IPS-15b (cell line): ENCODE data around the gene PPP2R3B.
"Not testable (repeated sequence)": the region's sequence is repeated elsewhere in the genome, so short reads cannot be mapped to it uniquely, and the experiment has no call there.

Experiments
- H3K27me3 ChIP-seq: one replicate; pipeline ENCODE4 v1.6.1; 2013; ENCODE audit warnings: low read length; ENCODE audit not compliant: control insufficient read depth, insufficient read depth
- H3K36me3 ChIP-seq: one replicate; pipeline ENCODE4 v1.6.1; 2013; ENCODE audit warnings: low read length; ENCODE audit not compliant: control insufficient read depth, insufficient read depth
- H3K4me1 ChIP-seq: one replicate; pipeline ENCODE4 v1.6.1; 2013; ENCODE audit warnings: mild to moderate bottlenecking, low read length; ENCODE audit not compliant: control insufficient read depth, insufficient read depth
- H3K4me3 ChIP-seq: one replicate; pipeline ENCODE4 v1.5.1; 2013; ENCODE audit warnings: low read depth, low read length
- H3K9ac ChIP-seq: one replicate; pipeline ENCODE4 v1.6.1; 2013; ENCODE audit warnings: low read depth, mild to moderate bottlenecking, low read length
- H3K9me3 ChIP-seq: one replicate; pipeline ENCODE4 v1.6.1; 2013; ENCODE audit warnings: mild to moderate bottlenecking, low read length; ENCODE audit not compliant: control insufficient read depth, insufficient read depth

The PPP2R3B gene

GRCh38 chrX:386768-387575 lies at the start of gene PPP2R3B:
Gene PPP2R3B (minus strand): TSS chrX:386907. CDS start chrX:386691, 216 bp downstream.
- Histone ChIP-seq H3K4me1 (no peaks in the 10 kb centered on the region), H3K27me3 (no peaks in the 10 kb centered on the region), H3K9ac (peak within 1 kb of the TSS; percentile 99), H3K36me3 (no peaks in the 10 kb centered on the region), H3K9me3 (no peaks in the 10 kb centered on the region), H3K4me3 (peak within 1 kb of the TSS; percentile 90)

GRCh38 chrX:435536-436122 lies 48.9 kb upstream of the PPP2R3B start:
- no peak overlapping the region for H3K9ac ChIP-seq
- no peak overlapping the region for H3K4me3 ChIP-seq
- peaks cover 2% of the 10 kb centered on the region for H3K27me3 ChIP-seq
- H3K36me3 ChIP-seq, result no peaks in the 10 kb centered on the region
- no peaks in the 10 kb centered on the region for H3K4me1 ChIP-seq
- H3K9me3 ChIP-seq, result no peaks in the 10 kb centered on the region

- H3K4me1 ChIP-seq, result no peaks in the 10 kb centered on the region
- H3K36me3 ChIP-seq, result no peaks in the 10 kb centered on the region
- H3K9me3 ChIP-seq, result no peaks in the 10 kb centered on the region
- H3K9ac ChIP-seq, result no peak overlapping the region
- H3K4me3 ChIP-seq, result no peak overlapping the region
- H3K27me3 ChIP-seq, result peaks cover 2% of the 10 kb centered on the region
These were observed 48.2 kb upstream of the PPP2R3B start for GRCh38 chrX:434946-435345.

- H3K4me3 ChIP-seq, result no peak overlapping the region
These were observed 47.1 kb upstream of the PPP2R3B start for GRCh38 chrX:433771-434170.

GRCh38 chrX:432666-433065 lies 46.0 kb upstream of the PPP2R3B start:
- not testable (repeated sequence) for H3K9me3 ChIP-seq, H3K9ac ChIP-seq, H3K36me3 ChIP-seq, H3K27me3 ChIP-seq, H3K4me3 ChIP-seq, H3K4me1 ChIP-seq

More at GRCh38 chrX:433771-434170, 47.1 kb upstream of the PPP2R3B start:
- no peaks in the 10 kb centered on the region for H3K36me3 ChIP-seq
- no peak overlapping the region for H3K9ac ChIP-seq
- H3K9me3 ChIP-seq, result no peaks in the 10 kb centered on the region
- peaks cover 4% of the 10 kb centered on the region for H3K27me3 ChIP-seq
- H3K4me1 ChIP-seq, result no peaks in the 10 kb centered on the region

GRCh38 chrX:431492-432111 lies 44.9 kb upstream of the PPP2R3B start:
- Histone ChIP-seq H3K27me3 (peaks cover 9% of the 10 kb centered on the region), H3K9me3 (no peaks in the 10 kb centered on the region), H3K36me3 (no peaks in the 10 kb centered on the region), H3K4me1 (no peaks in the 10 kb centered on the region), H3K9ac (no peak overlapping the region), H3K4me3 (no peak overlapping the region)

GRCh38 chrX:431056-431455 lies 44.3 kb upstream of the PPP2R3B start:
- no peak overlapping the region for H3K4me3 ChIP-seq
- no peaks in the 10 kb centered on the region for H3K36me3 ChIP-seq
- no peak overlapping the region for H3K9ac ChIP-seq
- H3K4me1 ChIP-seq, result no peaks in the 10 kb centered on the region
- H3K9me3 ChIP-seq, result no peaks in the 10 kb centered on the region
- peaks cover 6% of the 10 kb centered on the region for H3K27me3 ChIP-seq

- peaks cover 6% of the 10 kb centered on the region for H3K27me3 ChIP-seq
- no peak overlapping the region for H3K4me3 ChIP-seq
- H3K4me1 ChIP-seq, result no peaks in the 10 kb centered on the region
- no peaks in the 10 kb centered on the region for H3K9me3 ChIP-seq
- no peaks in the 10 kb centered on the region for H3K36me3 ChIP-seq
- H3K9ac ChIP-seq, result no peak overlapping the region
These were observed 42.6 kb upstream of the PPP2R3B start for GRCh38 chrX:429266-429825.

GRCh38 chrX:427812-428725 lies 41.4 kb upstream of the PPP2R3B start:
- Histone ChIP-seq H3K27me3 (peaks cover 6% of the 10 kb centered on the region), H3K36me3 (no peaks in the 10 kb centered on the region), H3K4me1 (no peaks in the 10 kb centered on the region), H3K4me3 (peak overlapping the region; percentile 53), H3K9me3 (no peaks in the 10 kb centered on the region), H3K9ac (no peak overlapping the region)

GRCh38 chrX:426881-427280 lies 40.2 kb upstream of the PPP2R3B start:
- H3K36me3 ChIP-seq, result no peaks in the 10 kb centered on the region
- no peaks in the 10 kb centered on the region for H3K9me3 ChIP-seq
- no peak overlapping the region for H3K9ac ChIP-seq
- H3K4me3 ChIP-seq, result no peak overlapping the region
- H3K4me1 ChIP-seq, result no peaks in the 10 kb centered on the region
- peaks cover 6% of the 10 kb centered on the region for H3K27me3 ChIP-seq

GRCh38 chrX:425056-425455 lies 38.3 kb upstream of the PPP2R3B start:
- Histone ChIP-seq H3K27me3 (peaks cover 6% of the 10 kb centered on the region), H3K4me1 (no peaks in the 10 kb centered on the region), H3K4me3 (no peak overlapping the region), H3K36me3 (no peaks in the 10 kb centered on the region), H3K9ac (no peak overlapping the region), H3K9me3 (no peaks in the 10 kb centered on the region)
